ENCODE results near the gene RAD51B. TPM values are rescaled to one million over a fixed set of nuclear protein-coding genes. Genes with fewer than 3 reads are reported as not detected.

Gene RAD51B
- total RNA-seq, 1 experiment from 2014 or later, result 8.5 TPM

DNA sequence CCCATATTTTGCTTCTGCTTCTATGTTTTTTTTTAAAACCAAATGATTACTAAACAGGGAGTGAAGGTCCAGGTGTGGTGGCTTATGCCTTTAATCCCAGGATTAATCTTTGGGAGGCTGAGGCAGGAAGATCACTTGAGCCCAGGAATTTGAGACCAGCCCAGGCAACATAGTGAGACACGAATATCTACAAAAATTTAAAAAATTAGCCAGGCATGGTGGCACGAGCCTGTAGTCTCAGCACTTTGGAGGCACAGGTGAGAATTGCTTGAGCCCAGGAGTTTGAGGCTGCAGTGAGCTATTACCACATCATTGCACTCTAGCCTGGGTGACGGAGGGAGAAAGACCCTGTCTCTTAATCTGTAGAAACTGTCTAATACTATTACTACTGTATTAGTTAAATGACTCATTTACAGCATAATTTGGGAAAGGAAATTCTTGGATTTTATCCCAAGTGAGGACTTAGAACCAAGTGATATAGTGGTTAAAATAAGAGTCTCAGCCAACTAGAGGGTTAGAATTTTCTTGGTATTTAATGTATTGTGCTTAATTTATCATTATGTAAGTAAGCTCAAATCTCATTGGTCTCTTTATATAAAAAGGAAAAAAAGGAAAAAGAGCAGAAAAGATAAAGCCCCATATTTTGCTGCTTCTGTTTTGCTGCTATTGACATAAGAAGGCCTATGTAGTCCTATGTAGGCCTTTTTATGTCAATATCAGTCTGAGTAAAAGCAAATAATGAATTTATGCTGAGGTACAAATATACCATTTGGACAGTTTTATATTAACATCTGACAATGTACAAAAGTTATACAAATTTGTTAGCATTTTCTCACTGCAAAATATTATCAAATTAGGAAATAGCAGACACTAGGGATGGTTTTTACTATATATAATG, 163.4 kb downstream of the RAD51B start:
- DNase-seq (ENCODE audit: low read depth, low spot score) (no peak), ATAC-seq (no peak)
- TF ChIP-seq SIN3A (IDR thresholded peaks at IDR 0.05; ENCODE audit: borderline replicate concordance, insufficient read depth, low read depth, low read length) (no peak), TCF7L2 (IDR thresholded peaks at IDR 0.05; ENCODE audit: low read depth, low read length) (no peak)
- TF ChIP-seq, protein P1, sequence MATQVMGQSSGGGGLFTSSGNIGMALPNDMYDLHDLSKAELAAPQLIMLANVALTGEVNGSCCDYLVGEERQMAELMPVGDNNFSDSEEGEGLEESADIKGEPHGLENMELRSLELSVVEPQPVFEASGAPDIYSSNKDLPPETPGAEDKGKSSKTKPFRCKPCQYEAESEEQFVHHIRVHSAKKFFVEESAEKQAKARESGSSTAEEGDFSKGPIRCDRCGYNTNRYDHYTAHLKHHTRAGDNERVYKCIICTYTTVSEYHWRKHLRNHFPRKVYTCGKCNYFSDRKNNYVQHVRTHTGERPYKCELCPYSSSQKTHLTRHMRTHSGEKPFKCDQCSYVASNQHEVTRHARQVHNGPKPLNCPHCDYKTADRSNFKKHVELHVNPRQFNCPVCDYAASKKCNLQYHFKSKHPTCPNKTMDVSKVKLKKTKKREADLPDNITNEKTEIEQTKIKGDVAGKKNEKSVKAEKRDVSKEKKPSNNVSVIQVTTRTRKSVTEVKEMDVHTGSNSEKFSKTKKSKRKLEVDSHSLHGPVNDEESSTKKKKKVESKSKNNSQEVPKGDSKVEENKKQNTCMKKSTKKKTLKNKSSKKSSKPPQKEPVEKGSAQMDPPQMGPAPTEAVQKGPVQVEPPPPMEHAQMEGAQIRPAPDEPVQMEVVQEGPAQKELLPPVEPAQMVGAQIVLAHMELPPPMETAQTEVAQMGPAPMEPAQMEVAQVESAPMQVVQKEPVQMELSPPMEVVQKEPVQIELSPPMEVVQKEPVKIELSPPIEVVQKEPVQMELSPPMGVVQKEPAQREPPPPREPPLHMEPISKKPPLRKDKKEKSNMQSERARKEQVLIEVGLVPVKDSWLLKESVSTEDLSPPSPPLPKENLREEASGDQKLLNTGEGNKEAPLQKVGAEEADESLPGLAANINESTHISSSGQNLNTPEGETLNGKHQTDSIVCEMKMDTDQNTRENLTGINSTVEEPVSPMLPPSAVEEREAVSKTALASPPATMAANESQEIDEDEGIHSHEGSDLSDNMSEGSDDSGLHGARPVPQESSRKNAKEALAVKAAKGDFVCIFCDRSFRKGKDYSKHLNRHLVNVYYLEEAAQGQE (IDR thresholded peaks at IDR 0.05; ENCODE audit: insufficient read depth in 1 of 2, low read depth in 2 of 2, low read length in 1 of 2), result no peak
- TF ChIP-seq, protein P2, sequence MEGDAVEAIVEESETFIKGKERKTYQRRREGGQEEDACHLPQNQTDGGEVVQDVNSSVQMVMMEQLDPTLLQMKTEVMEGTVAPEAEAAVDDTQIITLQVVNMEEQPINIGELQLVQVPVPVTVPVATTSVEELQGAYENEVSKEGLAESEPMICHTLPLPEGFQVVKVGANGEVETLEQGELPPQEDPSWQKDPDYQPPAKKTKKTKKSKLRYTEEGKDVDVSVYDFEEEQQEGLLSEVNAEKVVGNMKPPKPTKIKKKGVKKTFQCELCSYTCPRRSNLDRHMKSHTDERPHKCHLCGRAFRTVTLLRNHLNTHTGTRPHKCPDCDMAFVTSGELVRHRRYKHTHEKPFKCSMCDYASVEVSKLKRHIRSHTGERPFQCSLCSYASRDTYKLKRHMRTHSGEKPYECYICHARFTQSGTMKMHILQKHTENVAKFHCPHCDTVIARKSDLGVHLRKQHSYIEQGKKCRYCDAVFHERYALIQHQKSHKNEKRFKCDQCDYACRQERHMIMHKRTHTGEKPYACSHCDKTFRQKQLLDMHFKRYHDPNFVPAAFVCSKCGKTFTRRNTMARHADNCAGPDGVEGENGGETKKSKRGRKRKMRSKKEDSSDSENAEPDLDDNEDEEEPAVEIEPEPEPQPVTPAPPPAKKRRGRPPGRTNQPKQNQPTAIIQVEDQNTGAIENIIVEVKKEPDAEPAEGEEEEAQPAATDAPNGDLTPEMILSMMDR (IDR thresholded peaks at IDR 0.05), result no peak
- H3K27ac ChIP-seq (ENCODE audit: low read length), result peak overlapping the region; percentile 9; the same call in 1 of the 2 replicates
- BruUV-seq (replicated peaks), result no TSS peak
- intact Hi-C loops (cut with micrococcal nuclease; ENCODE audit: unreplicated experiment) (no loop called here), in situ Hi-C loops (cut with HindIII; ENCODE audit: low pct_unique_long_range_greater_than_20kb, low sequenced_read_pairs) (no loop called here)
- no peak overlapping the region for H3K4me3 ChIP-seq (ENCODE audit: low read depth in 2 of 2, low read length in 2 of 2)
- ChIA-PET CTCF (interaction anchor here (0.6 kb wide), 1 partner anchor 388 kb away, joined by 6 read pairs; no protein-coding TSS in a partner anchor), POLR2A (no interaction called here)
- H3K27me3 ChIP-seq (ENCODE audit: control insufficient read depth, insufficient read depth, low read length), result no peaks in the 10 kb centered on the region
- H3K9me3 ChIP-seq (ENCODE audit: control insufficient read depth, insufficient read depth, low read depth, low read length), result no peaks in the 10 kb centered on the region
- H3K4me1 ChIP-seq (ENCODE audit: control insufficient read depth, insufficient read depth, low read length), result peaks cover 5% of the 10 kb centered on the region; the same call in 1 of the 2 replicates
- no peaks in the 10 kb centered on the region for H3K36me3 ChIP-seq (ENCODE audit: control insufficient read depth, insufficient read depth, low read length)

- intact Hi-C loops (cut with micrococcal nuclease; ENCODE audit: unreplicated experiment), result no loop called here
- in situ Hi-C loops (cut with HindIII; ENCODE audit: low pct_unique_long_range_greater_than_20kb, low sequenced_read_pairs), result no loop called here
These were observed 164.7 kb downstream of the RAD51B start for GRCh38 chr14:67984274-67984673.

More at GRCh38 chr14:67984274-67984673, 164.7 kb downstream of the RAD51B start:
- Histone ChIP-seq H3K4me3 (ENCODE audit: low read depth in 2 of 2, low read length in 2 of 2) (no peak overlapping the region), H3K36me3 (ENCODE audit: control insufficient read depth, insufficient read depth, low read length) (no peaks in the 10 kb centered on the region), H3K4me1 (ENCODE audit: control insufficient read depth, insufficient read depth, low read length) (no peaks in the 10 kb centered on the region), H3K9me3 (ENCODE audit: control insufficient read depth, insufficient read depth, low read depth, low read length) (no peaks in the 10 kb centered on the region), H3K27me3 (ENCODE audit: control insufficient read depth, insufficient read depth, low read length) (no peaks in the 10 kb centered on the region), H3K27ac (ENCODE audit: low read length) (no peak overlapping the region)
- DNase-seq (ENCODE audit: low read depth, low spot score) (no peak), ATAC-seq (no peak)
- ChIA-PET POLR2A (no interaction called here), CTCF (no interaction called here)
- BruUV-seq (replicated peaks), result no TSS peak
- TF ChIP-seq SIN3A (IDR thresholded peaks at IDR 0.05; ENCODE audit: borderline replicate concordance, insufficient read depth, low read depth, low read length), result no peak
- TF ChIP-seq, protein P2 (IDR thresholded peaks at IDR 0.05), result no peak
- no peak for TF ChIP-seq TCF7L2 (IDR thresholded peaks at IDR 0.05; ENCODE audit: low read depth, low read length)
- TF ChIP-seq POLR2AphosphoS5 (IDR thresholded peaks at IDR 0.05; ENCODE audit: low read depth, low read length), result no peak
- TF ChIP-seq, protein P1 (IDR thresholded peaks at IDR 0.05; ENCODE audit: insufficient read depth in 1 of 2, low read depth in 2 of 2, low read length in 1 of 2), result no peak
